GM19035 (cell line): ENCODE measurements around the gene HOXB8.
A peak's percentile ranks its signal among the peaks of the same experiment; 100 is the strongest.

ENCODE experiments used
- ATAC-seq: cut with Tn5 transposase; IDR thresholded peaks from one replicate; pipeline ENCODE4 v1.9.1; 2021; ENCODE audit not compliant: unreplicated experiment

The HOXB8 gene

DNA sequence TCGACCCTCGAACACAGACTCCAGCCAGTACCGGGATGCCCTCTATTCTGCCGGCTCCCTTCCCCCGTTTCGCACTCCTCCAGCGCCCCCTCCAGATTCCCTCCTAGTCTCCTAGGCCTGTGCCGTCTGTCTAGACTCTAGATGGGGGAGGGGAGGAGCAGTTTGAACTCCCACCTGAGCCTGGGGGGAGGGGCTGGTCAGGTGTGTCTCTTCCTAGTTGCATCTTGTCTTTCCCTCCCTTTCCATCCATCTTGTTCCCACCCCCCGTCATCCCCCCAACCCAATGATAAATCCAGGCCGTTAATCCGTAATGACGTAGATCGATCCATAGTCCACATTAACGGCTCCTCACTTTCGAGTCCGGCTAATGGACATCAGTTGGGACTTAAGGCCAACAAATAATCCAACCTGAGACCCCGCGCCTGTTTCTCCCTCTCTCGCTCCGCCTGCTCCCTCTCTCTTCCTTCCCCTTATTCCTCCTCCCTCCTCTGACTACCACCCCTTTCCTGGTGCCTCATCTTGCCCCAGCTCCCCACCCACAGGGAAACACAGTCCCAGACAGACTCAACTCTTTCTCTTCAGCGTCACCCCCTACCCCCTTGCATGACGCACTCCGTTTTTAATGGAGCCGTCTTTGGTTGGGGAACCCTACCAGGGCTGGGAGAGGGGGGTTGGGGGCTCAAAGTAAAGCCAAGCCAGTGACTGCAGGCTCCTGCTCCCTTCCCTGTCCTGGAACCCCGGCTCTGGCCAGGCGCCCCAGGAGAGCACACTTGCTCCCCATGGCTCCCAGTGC, 18.2 kb downstream of the HOXB8 start:
- no peak for ATAC-seq

GRCh38 chr17:48596000-48596734, 18.9 kb downstream of the HOXB8 start:
- no peak for ATAC-seq

GRCh38 chr17:48595278-48595999, 19.7 kb downstream of the HOXB8 start:
- no peak for ATAC-seq

DNA sequence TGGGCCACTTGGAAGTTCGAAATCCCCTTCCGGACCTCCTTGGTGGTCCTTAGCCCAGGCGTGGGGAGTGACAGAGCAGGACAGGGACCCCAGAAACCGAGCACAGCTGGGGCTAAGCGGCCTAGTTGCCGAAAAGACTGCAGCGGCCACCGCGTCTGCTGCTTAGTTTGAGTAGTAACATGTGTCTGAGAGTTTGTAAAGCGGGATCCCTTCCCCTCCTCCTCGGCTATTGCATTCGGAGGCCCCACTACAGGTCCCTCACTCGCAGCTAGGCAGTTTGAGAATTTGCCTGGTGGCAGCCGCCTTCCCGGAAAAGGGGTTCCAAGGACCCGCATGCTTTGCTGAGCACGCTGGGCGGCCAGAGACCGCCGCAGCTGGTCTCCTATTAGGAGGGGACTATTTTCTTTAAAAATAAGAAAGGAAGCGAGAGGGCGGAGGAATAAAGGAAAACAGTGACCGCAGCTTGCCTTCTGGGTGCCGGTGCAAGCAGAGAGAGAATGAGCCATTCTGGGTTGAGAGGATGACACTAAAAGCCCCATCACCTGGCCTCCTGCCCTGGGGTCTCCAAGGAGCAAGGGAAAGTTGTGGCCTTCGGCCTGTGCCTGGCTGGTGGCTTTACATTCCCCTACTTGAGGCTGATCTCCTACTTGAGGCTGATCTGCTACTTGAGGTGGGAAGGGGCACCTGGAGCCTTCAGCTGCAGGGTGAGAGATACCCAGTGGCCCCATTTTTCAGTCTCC, 20.4 kb downstream of the HOXB8 start:
- no peak for ATAC-seq

DNA sequence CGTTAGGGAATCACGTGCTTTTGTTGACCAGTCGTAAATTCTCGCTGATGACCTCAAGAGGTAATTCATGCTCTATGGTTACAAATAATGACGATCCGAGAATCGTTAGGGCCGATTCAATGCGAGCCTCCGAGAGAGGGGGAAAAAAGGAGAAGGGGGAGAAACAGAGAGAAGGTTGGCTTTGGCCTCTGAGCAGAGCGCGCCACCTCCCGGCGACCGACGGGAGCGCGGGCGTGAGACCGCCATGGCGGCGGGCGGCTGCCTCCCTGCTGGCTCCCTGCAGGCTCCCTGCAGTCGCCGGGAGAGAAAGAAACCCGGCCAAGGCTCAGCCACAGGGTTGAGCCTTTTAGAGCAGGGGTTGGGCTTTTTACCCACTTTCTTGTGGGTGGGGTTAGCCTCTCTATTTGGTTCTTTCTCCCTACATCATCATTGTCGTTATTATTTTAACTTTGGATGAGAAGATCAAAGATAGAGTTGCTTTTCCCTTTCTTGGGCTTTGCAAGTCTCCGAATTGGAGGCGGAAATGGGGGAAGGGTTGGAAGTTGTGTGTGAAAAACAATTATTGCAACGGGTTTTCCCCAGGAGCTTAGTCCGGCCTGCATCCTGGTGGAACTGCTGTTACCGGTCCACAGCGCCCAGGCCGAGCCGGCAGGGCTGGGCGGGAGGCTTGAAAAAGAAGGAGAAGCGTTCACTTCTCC, 21.1 kb downstream of the HOXB8 start:
- peak; percentile 54 for ATAC-seq

DNA sequence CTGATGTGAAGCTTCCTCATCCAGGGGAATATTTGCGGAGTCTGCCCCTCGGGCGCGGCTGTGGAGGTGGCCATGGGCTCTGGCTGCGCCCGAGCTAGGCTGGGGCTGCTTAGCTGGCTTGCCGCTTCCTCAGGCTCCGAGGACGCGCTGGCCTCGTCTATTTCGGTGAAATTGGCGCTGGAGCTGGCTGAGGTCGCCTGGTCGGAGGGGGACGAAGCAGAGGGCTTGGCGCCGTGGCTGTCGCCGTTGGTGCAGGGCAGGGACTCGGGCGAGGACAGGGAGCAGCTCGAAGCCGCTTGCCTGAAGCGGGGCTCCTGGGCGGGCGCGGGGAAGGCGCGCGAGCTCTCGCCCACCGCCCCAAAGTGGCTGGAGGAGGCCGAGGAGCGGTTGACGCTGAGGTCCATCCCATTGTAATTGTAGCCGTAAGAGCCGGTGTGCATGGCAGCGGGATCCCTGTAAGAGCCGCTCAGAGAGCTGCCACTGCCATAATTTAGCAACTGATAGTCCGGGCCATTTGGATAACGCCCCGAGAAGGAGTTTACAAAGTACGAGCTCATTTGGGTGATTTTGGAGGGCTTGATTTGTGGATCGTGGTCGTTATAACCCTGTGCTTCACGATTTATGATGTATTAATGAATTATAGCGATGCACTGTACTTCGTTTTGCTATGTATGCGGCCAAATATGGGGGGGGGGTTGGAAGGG, 21.8 kb downstream of the HOXB8 start, which contains the start of gene HOXB5:
HOXB5 (minus strand) TSS at position 654 of the 704 bp plus-strand sequence; CDS start at position 557, 97 bp downstream.
- ATAC-seq, result no peak

GRCh38 chr17:48592577-48592976, 22.5 kb downstream of the HOXB8 start:
- no peak for ATAC-seq

- no peak for ATAC-seq
Measured at GRCh38 chr17:48592057-48592514, 23.0 kb downstream of the HOXB8 start.

- ATAC-seq, result no peak
Measured at GRCh38 chr17:48591255-48592056, 23.6 kb downstream of the HOXB8 start.

- ATAC-seq, result no peak
Measured at GRCh38 chr17:48590607-48591161, 24.4 kb downstream of the HOXB8 start.

DNA sequence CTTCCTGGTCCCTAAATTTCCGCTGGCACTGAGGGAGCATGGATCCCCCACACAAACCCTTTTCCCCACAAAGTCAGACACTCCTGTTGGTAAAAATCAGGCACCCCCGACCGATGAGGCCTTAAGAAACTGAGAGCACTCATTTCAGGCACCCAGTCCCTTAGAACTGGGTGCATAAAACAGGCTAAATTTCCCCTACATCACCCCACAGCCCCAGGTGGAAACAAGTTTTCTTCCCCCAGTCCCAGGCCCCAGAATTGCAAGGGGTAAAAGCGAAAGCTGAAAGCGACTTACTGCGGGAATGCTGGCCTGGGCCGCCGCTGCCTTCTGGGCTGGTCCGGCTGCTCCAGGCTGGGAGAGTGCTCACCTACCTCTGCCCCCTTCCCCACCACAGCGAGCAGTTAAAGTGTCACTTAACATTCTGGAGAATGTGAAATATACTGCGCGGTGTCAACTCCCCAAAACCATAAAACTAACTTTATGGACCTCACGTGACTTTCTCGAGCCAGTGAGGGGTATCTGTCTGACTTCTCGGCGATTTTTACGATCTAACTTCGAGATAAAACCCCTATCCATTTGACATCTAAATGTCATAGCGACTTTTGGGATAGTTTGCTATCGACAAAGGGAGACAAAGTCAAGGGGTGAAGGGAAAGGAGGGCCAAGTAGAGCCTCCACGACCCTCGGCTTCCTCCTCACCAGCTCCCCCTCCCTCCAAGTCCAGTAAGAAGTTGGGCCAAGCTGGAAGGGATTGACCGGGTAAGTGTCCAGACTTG, 25.1 kb downstream of the HOXB8 start, which contains the start of gene HOXB3:
HOXB3 (minus strand) TSS at position 411 of the 776 bp plus-strand sequence. CDS start 37,767 bp downstream, outside the sequence.
- ATAC-seq, result no peak

GRCh38 chr17:48589060-48589830, 25.8 kb downstream of the HOXB8 start:
- no peak for ATAC-seq

DNA sequence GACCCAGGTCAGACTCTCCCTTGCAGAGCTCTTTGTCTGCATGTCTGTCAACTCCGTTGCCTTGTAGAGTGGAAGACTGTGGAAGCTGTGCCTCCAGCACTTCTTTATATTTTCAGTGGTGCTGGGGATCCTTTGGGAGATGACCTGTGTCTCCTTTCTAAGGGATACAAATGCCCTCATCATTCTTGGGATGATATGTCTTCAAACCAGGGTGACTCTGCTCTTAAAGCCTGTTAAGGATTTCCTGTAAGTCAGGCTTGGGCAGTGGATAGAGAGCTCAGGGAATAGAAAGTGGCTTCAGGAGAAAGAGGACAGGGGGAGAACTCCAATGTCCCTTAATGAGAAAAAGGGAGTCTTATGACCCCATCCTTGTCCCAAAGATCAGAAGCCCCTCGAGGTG, 26.6 kb downstream of the HOXB8 start:
- no peak for ATAC-seq

DNA sequence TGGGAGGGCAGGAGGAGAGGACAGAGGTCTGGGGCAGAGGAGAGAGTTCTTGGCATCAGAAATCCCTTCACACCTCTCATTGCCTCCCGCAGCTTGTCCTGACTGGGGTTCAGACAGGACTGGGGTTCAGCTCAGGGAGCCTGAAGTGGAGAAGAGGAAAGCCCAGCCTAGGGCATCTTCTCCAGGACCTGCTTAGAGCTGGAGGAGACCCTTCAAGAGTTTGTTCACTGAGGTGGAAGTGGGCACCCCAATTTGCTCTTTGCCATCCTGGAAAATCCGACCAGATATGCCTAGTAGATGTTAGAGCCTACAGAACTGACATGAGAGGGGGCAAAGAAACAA, 27.0 kb downstream of the HOXB8 start:
- ATAC-seq, result no peak

- ATAC-seq, result no peak
Measured at GRCh38 chr17:48587276-48588073, 27.6 kb downstream of the HOXB8 start.
